Gastrocnemius medialis (tissue), 4 donors: Measurements from ENCODE around the gene CWC15.

Experiments
- POLR2A ChIP-seq, 2 donors: fragments of 450-650 bp; IDR thresholded peaks; one replicate each; pipeline ENCODE4 v1.6.1; 2017; ENCODE audit warnings: antibody characterized with exemption in 2 of 2, mild to moderate bottlenecking in 2 of 2, moderate library complexity in 2 of 2
- TF ChIP-seq, protein P1 (sequence below), 5 experiments: fragments of 450-650 bp in 3 of 5; fragments of 200-600 bp in 2 of 5; sonication (generic) in 2 of 5; IDR thresholded peaks in 4 of 5; conservative IDR thresholded peaks in 1 of 5; 1 replicate in 4 of 5; 2 replicates in 1 of 5; pipeline ENCODE4 v1.5.1; 2016 to 2019; ENCODE audit warnings: antibody characterized with exemption in 5 of 5, mild to moderate bottlenecking in 3 of 5, moderate library complexity in 3 of 5

DNA sequence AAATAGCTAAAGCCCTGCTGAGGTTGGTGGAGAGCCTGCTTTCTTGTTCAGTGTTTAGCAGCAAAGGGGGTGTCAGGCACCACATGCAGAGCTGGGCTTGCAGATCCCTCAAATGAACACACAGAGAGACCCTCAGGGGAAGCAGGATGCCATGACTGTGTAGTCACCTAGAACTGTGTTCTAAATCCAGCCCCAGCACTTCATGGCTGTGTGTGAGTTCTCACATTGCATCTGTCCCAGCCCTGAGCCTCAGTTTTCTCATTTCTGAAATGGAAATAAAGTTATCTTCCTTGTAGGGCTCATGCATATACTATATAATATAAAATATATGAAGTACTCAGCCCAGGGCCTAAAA is 47.1 kb downstream of the CWC15 start:
- TF ChIP-seq, protein P1, sequence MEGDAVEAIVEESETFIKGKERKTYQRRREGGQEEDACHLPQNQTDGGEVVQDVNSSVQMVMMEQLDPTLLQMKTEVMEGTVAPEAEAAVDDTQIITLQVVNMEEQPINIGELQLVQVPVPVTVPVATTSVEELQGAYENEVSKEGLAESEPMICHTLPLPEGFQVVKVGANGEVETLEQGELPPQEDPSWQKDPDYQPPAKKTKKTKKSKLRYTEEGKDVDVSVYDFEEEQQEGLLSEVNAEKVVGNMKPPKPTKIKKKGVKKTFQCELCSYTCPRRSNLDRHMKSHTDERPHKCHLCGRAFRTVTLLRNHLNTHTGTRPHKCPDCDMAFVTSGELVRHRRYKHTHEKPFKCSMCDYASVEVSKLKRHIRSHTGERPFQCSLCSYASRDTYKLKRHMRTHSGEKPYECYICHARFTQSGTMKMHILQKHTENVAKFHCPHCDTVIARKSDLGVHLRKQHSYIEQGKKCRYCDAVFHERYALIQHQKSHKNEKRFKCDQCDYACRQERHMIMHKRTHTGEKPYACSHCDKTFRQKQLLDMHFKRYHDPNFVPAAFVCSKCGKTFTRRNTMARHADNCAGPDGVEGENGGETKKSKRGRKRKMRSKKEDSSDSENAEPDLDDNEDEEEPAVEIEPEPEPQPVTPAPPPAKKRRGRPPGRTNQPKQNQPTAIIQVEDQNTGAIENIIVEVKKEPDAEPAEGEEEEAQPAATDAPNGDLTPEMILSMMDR (IDR thresholded peaks at IDR 0.05 in 4 of 5, conservative IDR thresholded peaks at IDR 0.05 in 1 of 5): no peak
- no peak for TF ChIP-seq POLR2A (IDR thresholded peaks at IDR 0.05)
